GM12891 (cell line): ENCODE results near the gene ARL8B.
"Not testable (repeated sequence)": the region's sequence is repeated elsewhere in the genome, so short reads cannot be mapped to it uniquely, and the experiment has no call there.

Experiments
- DNase-seq: peaks from one replicate; pipeline ENCODE4 v3.0.0; 2011; ENCODE audit warnings: low spot score; ENCODE audit not compliant: insufficient read length
- FAIRE-seq: peaks from 2 replicates; lab custom pipeline; 2011; peaks lifted over from hg19 to GRCh38; lab: Jason Lieb, UNC
- PAX5 ChIP-seq: IDR thresholded peaks from 2 replicates; pipeline ENCODE4 v1.6.1; 2011; ENCODE audit warnings: low read length, moderate library complexity, mild to moderate bottlenecking; ENCODE audit not compliant: insufficient read depth, severe bottlenecking
- POLR2A ChIP-seq: IDR thresholded peaks from 2 replicates; pipeline ENCODE4 v1.6.1; 2011; ENCODE audit warnings: low read depth, low read length, control low read depth
- POLR2AphosphoS5 ChIP-seq: IDR thresholded peaks from 2 replicates; pipeline ENCODE4 v1.6.1; 2011; ENCODE audit warnings: low read depth, low read length, control low read depth
- POU2F2 ChIP-seq: IDR thresholded peaks from 2 replicates; pipeline ENCODE4 v1.6.1; 2011; ENCODE audit warnings: low read depth, mild to moderate bottlenecking, control low read depth, low read length, moderate library complexity
- SPI1 ChIP-seq: IDR thresholded peaks from 2 replicates; pipeline ENCODE4 v1.6.1; 2011; ENCODE audit warnings: low read depth, low read length, control low read depth
- TAF1 ChIP-seq: IDR thresholded peaks from 2 replicates; pipeline ENCODE4 v1.6.1; 2011; ENCODE audit warnings: low read depth, low read length, control low read depth

ARL8B gene

DNA sequence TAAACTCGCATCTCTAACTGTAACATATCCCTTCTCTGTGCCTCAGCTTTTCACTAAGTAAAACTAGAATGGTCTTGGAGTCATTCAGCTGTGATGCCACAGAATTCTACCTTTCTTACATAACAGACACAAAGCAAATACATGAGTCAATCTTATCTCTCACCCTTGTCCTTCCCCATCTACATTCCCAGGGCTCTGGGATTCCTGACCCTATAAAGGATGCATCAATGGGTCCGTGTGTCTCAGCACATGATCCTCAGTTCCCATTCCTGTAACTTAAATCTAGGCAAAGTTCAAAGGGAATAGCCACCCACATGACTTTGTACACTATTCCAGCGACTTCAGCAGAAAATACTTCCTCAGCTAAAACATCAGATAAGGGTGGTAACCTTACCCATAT, 11.8 kb upstream of the ARL8B start:
- TF ChIP-seq SPI1 (no peak), POLR2A (no peak), POLR2AphosphoS5 (no peak), POU2F2 (no peak), PAX5 (no peak), TAF1 (no peak)
- DNase-seq (no peak), FAIRE-seq (no peak)

DNA sequence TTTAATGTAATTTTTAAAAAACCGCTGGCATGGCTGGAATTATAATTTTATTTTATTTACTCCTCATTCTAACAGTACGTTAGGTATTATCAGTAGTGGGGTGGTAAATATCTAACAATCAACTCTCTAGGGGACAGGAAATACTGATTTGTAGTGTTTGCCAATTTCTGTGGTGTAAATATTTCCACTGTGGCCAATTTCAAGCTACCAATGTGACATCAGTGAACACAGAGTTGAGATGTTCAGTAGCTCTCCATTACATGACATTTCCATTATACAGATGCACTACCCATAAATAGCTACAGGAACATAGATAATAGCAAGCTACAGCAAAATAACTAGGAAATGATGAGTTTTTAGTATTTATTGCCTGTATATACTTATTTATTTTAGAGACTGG, 10.0 kb upstream of the ARL8B start:
- FAIRE-seq: no peak
- DNase-seq: no peak
- no peak for TF ChIP-seq PAX5
- no peak for TF ChIP-seq POLR2A
- TF ChIP-seq TAF1: no peak
- TF ChIP-seq POLR2AphosphoS5: no peak
- TF ChIP-seq SPI1: no peak
- TF ChIP-seq POU2F2: no peak

DNA sequence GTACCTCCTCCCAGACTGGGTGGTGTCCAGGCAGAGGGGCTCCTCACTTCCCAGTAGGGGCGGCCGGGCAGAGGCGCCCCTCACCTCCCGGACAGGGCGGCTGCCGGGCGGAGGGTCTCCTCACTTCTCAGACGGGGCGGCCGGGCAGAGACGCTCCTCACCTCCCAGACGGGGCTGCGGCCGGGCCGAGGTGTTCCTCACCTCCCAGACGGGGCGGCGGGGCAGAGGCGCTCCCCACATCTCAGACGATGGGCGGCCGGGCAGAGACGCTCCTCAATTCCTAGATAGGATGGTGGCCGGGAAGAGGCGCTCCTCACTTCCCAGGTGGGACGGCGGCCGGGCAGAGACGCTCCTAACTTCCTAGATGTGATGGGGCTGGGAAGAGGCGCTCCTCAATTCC, 8.4 kb upstream of the ARL8B start:
- not testable (repeated sequence) for DNase-seq, FAIRE-seq

DNA sequence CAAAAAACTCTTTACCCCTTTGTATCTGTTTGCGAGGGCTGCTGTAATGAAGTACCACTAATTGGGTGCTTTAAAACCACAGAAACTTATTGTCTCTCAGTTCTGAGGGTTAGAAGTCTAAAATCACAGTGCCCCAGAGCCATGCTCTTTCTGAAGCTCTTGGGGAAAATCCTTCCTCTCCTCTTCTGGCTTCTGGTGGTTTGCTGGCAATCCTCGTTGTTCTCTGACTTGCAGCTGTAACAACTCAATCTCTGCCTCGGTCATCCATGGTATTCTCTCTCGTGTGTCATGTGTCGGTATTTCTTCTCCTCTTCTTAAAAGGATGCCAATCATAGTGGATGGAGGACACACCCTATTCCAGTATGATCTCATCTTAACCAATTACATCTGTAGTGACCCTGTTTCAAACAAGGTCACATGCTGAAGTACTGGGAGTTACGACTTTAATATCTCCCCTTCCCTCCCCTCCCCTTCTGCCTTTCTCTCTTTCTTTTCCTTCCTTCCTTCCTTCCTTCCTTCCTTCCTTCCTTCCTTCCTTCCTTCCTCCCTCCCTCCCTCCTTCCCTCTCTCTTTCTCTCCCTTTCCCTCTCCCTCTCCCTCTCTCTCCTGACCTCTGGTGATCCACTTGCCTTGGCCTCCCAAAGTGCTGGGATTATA, 6.5 kb upstream of the ARL8B start:
- DNase-seq (no peak), FAIRE-seq (no peak)
- TF ChIP-seq PAX5: no peak
- TF ChIP-seq SPI1: no peak
- TF ChIP-seq POLR2AphosphoS5: no peak

DNA sequence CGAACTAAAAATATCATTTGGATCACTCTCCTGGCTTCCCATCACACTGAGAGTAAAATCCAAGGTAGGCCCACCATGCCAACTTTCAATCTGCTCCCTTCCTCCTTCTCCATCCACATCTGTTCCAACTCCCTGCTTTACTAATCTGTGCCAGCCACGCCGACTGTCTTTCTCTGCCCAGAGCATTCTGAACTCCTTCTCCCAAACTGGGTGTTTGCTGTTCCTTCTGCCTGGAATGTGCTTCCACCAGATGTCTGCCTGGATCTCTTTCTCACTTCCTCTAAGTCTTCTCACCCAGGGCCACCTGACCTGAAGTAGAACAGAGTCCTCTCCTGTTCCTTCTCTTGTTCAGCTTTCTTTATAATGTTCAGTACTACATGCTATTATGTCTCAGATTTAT, 5.6 kb upstream of the ARL8B start:
- TF ChIP-seq POLR2AphosphoS5: no peak
- TF ChIP-seq SPI1: peak; percentile 74
- FAIRE-seq (no peak), DNase-seq (no peak)

DNA sequence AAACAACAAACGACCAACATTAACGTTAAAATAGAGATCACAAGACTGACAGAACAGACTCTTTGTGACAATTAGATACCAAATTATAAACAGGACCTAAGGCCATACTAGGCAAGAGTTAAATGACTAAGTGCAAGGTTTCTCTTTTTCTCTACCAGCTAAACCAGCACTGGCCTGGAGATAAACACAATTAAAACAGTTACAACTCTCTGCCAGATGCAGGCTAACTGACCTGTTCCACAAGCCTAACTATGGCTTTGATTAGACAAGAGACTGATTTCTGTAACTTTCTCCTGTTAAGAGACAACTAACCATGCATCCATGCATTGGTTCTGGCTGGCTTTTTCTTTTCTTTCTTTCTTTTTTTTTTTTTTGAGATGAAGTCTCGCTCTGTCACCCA, 1.6 kb upstream of the ARL8B start:
- FAIRE-seq: no peak
- DNase-seq: no peak
- TF ChIP-seq POLR2AphosphoS5 (no peak), TAF1 (no peak), POU2F2 (no peak), POLR2A (no peak), SPI1 (no peak), PAX5 (no peak)

DNA sequence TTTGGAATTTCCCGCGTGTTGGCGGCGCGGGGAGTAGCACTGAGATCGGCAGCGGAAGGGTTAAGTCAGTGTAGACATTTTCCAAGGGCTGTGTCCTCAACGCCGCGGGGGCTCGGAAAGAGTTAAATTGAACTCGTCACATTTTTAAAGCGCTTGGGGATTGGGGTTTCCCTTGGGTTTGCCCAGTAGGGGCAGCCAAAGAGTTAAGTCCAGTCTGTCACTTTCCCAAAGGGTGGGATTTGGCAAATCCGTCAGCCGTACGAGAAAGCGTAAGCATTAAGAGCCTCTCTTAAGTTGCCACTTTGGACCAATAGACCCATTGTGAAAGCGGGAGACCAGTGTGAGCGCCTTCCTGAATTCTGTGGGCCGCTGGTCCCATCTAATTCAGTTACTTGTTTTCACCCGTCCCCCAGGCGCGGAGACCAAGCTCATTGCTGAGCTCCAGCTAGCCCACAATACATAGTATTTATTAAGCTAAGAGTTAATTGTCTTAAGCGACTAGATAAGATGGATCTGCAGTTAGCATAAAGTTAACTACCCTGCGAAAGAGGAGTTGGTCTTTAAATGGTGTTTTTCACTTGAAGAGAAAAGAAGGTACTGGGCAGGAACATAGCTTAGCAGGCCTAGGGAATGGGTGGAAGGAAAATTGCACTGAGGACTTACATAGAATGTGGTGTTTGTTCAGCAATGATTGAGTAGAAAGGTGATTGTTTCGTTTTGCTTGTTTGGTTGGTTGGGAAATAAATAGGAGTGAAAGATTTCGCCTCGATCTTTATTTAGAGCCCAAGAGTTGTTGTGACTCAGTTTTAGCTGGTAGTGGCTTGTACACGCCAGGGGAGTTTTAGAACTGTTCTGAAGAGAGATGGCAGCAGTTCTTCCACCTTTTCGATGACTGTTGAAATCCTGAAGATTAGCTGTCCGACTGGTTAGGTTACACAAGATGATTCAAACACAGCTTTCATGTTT, 932 bp downstream of the ARL8B start:
- DNase-seq: no peak
- TF ChIP-seq TAF1 (no peak; the same call in 1 of the 2 replicates), POLR2A (no peak), POLR2AphosphoS5 (no peak), PAX5 (no peak), POU2F2 (no peak), SPI1 (no peak)

DNA sequence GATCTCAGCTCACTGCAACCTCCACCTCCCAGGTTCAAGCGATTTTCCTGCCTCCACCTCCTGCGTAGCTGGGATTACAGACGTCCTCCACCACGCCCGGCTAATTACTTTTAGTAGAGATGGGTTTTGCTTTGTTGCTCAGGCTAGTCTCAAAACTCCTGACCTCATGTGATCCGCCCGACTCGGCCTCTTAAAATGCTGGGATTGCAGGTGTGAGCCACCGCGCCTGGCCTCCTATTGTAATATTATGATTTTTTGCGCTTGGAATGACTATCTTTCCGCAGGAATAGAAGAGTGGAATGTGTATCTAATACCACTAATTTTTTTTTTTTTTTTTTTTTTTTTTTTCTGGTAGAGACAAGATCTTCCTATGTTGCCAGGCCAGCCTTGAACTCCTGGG, 1.8 kb downstream of the ARL8B start:
- FAIRE-seq (no peak), DNase-seq (no peak)
- TF ChIP-seq PAX5 (no peak), POLR2AphosphoS5 (no peak), TAF1 (no peak), POU2F2 (no peak), POLR2A (no peak), SPI1 (no peak)

More for the DNA sequence above, 932 bp downstream of the ARL8B start:
- FAIRE-seq: no peak

DNA sequence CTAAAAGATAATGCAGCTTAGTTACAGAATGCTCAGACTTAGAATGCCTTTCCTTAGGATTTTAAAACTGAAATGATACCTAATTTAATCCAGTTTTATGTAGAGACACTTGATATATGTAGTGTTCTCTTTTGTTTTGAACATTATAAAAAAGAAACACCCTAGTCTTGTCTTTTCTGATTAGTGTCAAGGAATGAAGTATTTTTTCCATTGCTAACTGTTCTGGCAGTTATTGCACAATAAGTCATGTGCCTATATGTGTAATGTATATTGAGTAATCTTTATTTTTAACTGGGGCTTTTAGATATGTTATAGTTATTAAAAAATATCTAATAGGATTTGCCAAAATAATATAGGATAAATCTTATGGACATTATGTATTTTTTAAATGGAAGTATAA, 4.5 kb downstream of the ARL8B start:
- FAIRE-seq (no peak), DNase-seq (no peak)
- TF ChIP-seq POU2F2 (no peak), POLR2A (no peak), TAF1 (no peak), POLR2AphosphoS5 (no peak), PAX5 (no peak), SPI1 (no peak)

DNA sequence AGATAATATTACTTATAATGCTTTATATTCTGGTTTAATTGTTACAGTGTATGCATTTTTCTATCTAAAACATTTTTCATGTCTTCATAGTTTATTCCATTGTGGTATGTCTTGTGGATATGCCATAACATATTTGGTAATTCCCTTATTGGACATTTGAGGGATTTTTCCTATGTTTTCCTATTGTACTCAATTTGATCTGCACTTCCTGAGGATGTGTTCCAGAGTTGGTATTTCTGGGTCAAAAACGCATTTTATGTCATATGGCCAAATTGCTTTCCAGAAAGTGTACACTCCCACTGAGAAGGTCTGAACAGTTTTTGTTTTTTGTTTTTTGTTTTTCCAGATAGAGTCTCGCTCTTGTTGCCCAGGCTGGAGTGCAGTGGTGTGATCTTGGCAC, 6.8 kb downstream of the ARL8B start:
- DNase-seq (no peak), FAIRE-seq (no peak)
- TF ChIP-seq POU2F2 (no peak), POLR2A (no peak), POLR2AphosphoS5 (no peak), PAX5 (no peak)
